ENCODE measurements around the gene IGF2.

DNA sequence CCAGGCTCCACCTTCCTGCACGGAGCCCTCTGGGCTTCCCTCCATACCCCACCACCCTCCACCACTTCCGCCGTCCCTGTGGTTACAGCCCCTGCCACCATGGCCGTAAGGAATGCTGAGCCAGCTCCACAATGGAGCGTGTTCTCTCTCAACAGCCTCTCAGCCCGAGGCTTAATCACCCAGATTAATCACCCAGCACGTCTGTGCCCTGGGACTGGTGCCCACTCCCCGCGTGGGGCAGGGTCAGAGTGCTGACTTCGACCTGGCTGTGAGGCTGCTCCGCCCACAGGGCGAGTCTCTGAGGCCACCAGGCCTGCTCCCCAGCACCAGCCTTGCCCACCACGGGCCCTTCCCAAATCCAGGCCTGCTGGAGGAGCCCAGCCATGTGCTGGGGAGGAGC, 36.5 kb upstream of the IGF2 start:
- TF ChIP-seq CTCF (IDR thresholded peaks at IDR 0.05) (no peak), POLR2A (IDR thresholded peaks at IDR 0.05) (no peak)

Measured in testis (tissue), 2 donors.